PFSK-1 (cell line): ENCODE results near the gene GJD2.

Experiments used
- FOXP2 ChIP-seq: optimal IDR thresholded peaks from 2 replicates; pipeline ENCODE3; 2011; ENCODE audit warnings: borderline replicate concordance, control low read depth, inconsistent platforms; ENCODE audit not compliant: insufficient read depth; ENCODE audit errors: extremely low read length, extremely low read depth
- POLR2AphosphoS5 ChIP-seq: IDR thresholded peaks from 2 replicates; pipeline ENCODE4 v1.6.1; 2012; ENCODE audit warnings: low read depth, mild to moderate bottlenecking, control low read depth, low read length, moderate library complexity
- REST ChIP-seq, 2 experiments: IDR thresholded peaks; 2 replicates each; pipeline versions ENCODE4 v1.6.1 to v1.8.0; 2011 to 2012; ENCODE audit warnings: low read depth in 2 of 2, low read length in 2 of 2, control low read depth in 1 of 2, inconsistent platforms in 1 of 2, mild to moderate bottlenecking in 1 of 2, moderate library complexity in 1 of 2; ENCODE audit not compliant: insufficient read depth in 1 of 2
- SIN3A ChIP-seq: IDR thresholded peaks from 2 replicates; pipeline ENCODE4 v1.6.1; 2012; ENCODE audit warnings: mild to moderate bottlenecking, low read length, moderate library complexity, borderline replicate concordance; ENCODE audit not compliant: insufficient read depth
- TAF1 ChIP-seq: IDR thresholded peaks from 2 replicates; pipeline ENCODE4 v1.6.1; 2012; ENCODE audit warnings: low read length, control low read depth, borderline replicate concordance; ENCODE audit not compliant: insufficient read depth

Gene GJD2

DNA sequence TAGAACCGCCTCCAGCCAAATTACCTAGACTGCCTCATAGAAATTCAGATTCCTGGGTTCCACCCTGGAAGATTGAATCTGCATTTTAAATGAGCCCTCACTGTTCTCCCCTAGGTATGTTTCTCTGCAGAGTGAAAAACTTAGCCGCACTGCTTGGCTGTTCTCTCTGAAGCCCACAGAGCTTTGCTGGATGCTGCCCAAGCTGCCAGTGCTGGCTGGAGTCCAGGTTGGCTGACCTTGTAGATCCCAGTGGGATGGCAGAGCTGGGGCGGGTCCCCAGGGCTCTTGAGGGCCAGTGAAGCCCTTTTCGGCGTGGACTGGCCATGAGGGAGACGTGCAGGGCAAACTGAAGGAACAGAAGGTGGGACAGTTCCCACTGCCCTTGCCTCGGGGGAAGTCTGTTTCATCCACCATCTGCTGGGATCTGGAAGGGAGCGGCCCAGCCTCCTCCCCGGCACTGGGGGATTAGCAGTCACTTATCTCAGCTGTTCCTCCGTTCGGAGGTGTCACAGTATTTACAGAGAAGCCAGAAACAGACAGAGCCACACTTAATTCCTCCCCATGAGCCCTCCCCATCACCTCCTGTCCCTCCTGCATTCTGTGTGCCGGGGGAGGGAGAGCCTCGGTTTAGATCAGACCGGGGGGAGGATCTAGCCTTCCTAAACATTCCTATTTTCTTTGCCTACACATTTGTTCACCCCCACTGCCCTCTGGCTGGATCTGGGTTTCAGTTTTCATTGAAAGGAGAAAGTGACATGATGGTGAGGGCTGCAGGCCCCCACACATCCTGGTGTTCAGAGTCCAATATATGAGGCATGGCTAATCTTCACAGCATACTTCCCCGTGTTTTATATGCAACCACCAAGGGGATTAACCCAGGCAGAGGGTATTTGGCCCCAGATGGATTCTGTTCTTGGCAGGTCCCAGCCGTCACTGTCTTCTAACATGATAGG lies 44.6 kb upstream of the GJD2 start:
- no peak for TF ChIP-seq TAF1
- TF ChIP-seq SIN3A = no peak
- TF ChIP-seq REST (IDR thresholded peaks at IDR 0.05; ENCODE audit: insufficient read depth in 1 of 2, low read depth in 2 of 2, low read length in 2 of 2) = no peak
- no peak for TF ChIP-seq FOXP2
- no peak for TF ChIP-seq POLR2AphosphoS5

- TF ChIP-seq REST (IDR thresholded peaks at IDR 0.05; ENCODE audit: insufficient read depth in 1 of 2, low read depth in 2 of 2, low read length in 2 of 2) (no peak), TAF1 (no peak), POLR2AphosphoS5 (no peak), FOXP2 (no peak)
Observed at GRCh38 chr15:34796847-34797435, 42.1 kb upstream of the GJD2 start.

- TF ChIP-seq POLR2AphosphoS5 = no peak
- TF ChIP-seq SIN3A = no peak
- TF ChIP-seq REST (IDR thresholded peaks at IDR 0.05; ENCODE audit: insufficient read depth in 1 of 2, low read depth in 2 of 2, low read length in 2 of 2) = no peak
- TF ChIP-seq FOXP2 = no peak
- no peak for TF ChIP-seq TAF1
Observed at GRCh38 chr15:34795267-34796081, 40.7 kb upstream of the GJD2 start, which contains the start of gene ACTC1. ACTC1 (minus strand) TSS chr15:34795549; CDS start chr15:34794808, 741 bp downstream.

DNA sequence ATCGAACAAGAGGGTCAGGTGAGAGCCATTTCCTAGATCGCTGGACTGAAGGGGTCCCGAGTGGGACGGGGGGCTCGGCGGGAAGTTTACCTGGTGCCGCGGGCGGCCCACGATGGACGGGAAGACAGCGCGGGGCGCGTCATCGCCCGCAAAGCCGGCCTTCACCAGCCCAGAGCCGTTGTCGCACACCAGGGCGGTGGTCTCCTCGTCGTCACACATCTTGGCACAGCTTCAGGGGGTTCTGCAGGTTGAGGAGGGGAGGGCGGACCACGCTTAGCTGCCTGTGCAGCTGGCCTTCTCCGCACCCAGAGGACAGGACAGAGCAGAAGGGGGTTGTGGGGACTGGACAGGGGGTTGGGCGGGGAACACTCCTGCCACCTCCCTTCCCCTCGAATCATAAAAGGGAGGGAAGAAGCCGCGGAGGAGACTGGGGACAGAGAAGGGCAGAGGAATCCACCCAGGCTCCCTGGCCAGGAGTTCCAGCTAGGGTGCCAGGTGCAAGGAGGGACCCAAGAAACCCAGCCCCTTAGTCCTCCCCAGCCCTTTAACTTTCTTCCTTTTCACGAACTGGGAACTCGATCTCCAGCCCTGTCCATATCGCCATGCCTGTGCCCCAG lies 39.9 kb upstream of the GJD2 start:
- no peak for TF ChIP-seq SIN3A
- no peak for TF ChIP-seq POLR2AphosphoS5
- TF ChIP-seq TAF1 = no peak
- no peak for TF ChIP-seq REST (IDR thresholded peaks at IDR 0.05; ENCODE audit: insufficient read depth in 1 of 2, low read depth in 2 of 2, low read length in 2 of 2)
- TF ChIP-seq FOXP2 = no peak
